ENCODE measurements around the gene METTL21C.

The METTL21C gene

GRCh38 chr13:102697264-102697663, 2.4 kb upstream of the METTL21C start:
- no peak overlapping the region for H3K27ac ChIP-seq (ENCODE audit: low read length)
- no peaks in the 10 kb centered on the region for H3K4me1 ChIP-seq (ENCODE audit: control insufficient read depth in 1 of 2, insufficient read depth in 2 of 2, low read length in 2 of 2)
- H3K36me3 ChIP-seq (ENCODE audit: control insufficient read depth in 1 of 2, insufficient read depth in 2 of 2, low read length in 2 of 2): no peaks in the 10 kb centered on the region
- no peaks in the 10 kb centered on the region for H3K27me3 ChIP-seq (ENCODE audit: low read depth, low read length)
- H3K4me3 ChIP-seq (ENCODE audit: low read depth in 1 of 2, low read length in 2 of 2): no peak overlapping the region
- H3K9me3 ChIP-seq (ENCODE audit: control insufficient read depth in 1 of 2, low read length in 2 of 2): peaks cover 0 to 8% of the 10 kb centered on the region in 2 donors

GRCh38 chr13:102696465-102696864, 1.6 kb upstream of the METTL21C start:
- peaks cover 0 to 8% of the 10 kb centered on the region in 2 donors for H3K9me3 ChIP-seq (ENCODE audit: control insufficient read depth in 1 of 2, low read length in 2 of 2)
- no peak overlapping the region for H3K4me3 ChIP-seq (ENCODE audit: low read depth in 1 of 2, low read length in 2 of 2)
- H3K27me3 ChIP-seq (ENCODE audit: low read depth, low read length): no peaks in the 10 kb centered on the region
- no peak overlapping the region for H3K27ac ChIP-seq (ENCODE audit: low read length)
- H3K4me1 ChIP-seq (ENCODE audit: control insufficient read depth in 1 of 2, insufficient read depth in 2 of 2, low read length in 2 of 2): no peaks in the 10 kb centered on the region
- no peaks in the 10 kb centered on the region for H3K36me3 ChIP-seq (ENCODE audit: control insufficient read depth in 1 of 2, insufficient read depth in 2 of 2, low read length in 2 of 2)

DNA sequence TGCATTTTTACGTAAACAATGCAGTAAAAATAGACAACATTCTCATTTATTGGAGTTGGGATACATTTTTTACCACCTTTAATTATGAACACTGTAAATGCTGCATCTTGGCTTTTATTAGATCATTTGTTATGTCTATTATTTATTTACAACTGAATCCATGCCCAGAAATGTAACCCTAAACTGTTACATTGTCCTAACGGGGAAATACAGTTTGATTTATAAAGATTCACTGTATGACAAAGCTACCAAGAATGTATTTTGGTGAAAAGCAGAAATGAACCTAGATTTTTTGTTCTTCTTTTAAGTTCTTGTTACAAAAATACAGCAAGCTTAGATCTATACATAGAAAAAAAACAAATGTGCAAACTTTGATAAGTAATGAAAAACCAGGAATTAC, 1.1 kb downstream of the METTL21C start:
- Histone ChIP-seq H3K4me1 (ENCODE audit: control insufficient read depth in 1 of 2, insufficient read depth in 2 of 2, low read length in 2 of 2) (no peaks in the 10 kb centered on the region), H3K36me3 (ENCODE audit: control insufficient read depth in 1 of 2, insufficient read depth in 2 of 2, low read length in 2 of 2) (no peaks in the 10 kb centered on the region), H3K4me3 (ENCODE audit: low read depth in 1 of 2, low read length in 2 of 2) (no peak overlapping the region), H3K9me3 (ENCODE audit: control insufficient read depth in 1 of 2, low read length in 2 of 2) (peaks cover 0 to 2% of the 10 kb centered on the region in 2 donors), H3K27ac (ENCODE audit: low read length) (no peak overlapping the region), H3K27me3 (ENCODE audit: low read depth, low read length) (no peaks in the 10 kb centered on the region)

DNA sequence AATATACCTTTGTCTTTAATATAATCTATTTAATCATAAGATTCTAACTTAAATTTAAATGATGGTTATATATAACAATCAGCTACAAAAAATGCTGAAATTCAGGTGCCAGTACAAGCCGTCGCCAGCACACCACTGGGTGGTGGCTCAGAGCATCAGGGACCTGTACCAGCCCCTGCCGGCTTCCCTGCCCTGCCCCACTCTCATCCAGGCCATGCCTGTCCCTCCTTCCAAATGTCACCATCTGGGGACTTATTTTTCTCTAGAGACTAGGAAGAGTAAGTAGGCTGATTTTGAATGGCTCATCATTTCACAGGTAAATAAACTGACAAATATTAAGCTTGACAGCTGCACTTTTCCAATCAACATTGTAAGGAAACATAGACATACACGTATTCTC, 1.6 kb downstream of the METTL21C start:
- H3K27ac ChIP-seq (ENCODE audit: low read length): no peak overlapping the region
- no peaks in the 10 kb centered on the region for H3K36me3 ChIP-seq (ENCODE audit: control insufficient read depth in 1 of 2, insufficient read depth in 2 of 2, low read length in 2 of 2)
- H3K4me1 ChIP-seq (ENCODE audit: control insufficient read depth in 1 of 2, insufficient read depth in 2 of 2, low read length in 2 of 2): no peaks in the 10 kb centered on the region
- H3K9me3 ChIP-seq (ENCODE audit: control insufficient read depth in 1 of 2, low read length in 2 of 2): no peaks in the 10 kb centered on the region
- H3K4me3 ChIP-seq (ENCODE audit: low read depth in 1 of 2, low read length in 2 of 2): no peak overlapping the region
- H3K27me3 ChIP-seq (ENCODE audit: low read depth, low read length): no peaks in the 10 kb centered on the region

DNA sequence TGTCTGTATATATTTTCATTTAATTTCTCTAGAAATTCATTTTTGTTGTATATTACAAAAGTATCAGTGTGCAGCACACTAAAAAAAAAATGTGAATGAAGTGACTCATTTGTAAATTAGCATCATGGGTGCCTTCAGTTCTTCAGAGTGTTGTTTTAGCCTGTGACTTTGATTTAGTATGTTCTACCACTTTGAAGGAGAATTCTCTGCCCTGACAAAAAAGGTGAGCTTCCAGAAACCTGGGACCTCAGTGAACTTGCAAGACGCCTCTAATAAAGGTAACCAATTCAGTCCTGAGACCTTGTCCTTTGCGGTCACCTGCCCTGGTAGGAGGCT, 2.4 kb downstream of the METTL21C start:
- Histone ChIP-seq H3K36me3 (ENCODE audit: control insufficient read depth in 1 of 2, insufficient read depth in 2 of 2, low read length in 2 of 2) (no peaks in the 10 kb centered on the region), H3K4me3 (ENCODE audit: low read depth in 1 of 2, low read length in 2 of 2) (no peak overlapping the region), H3K4me1 (ENCODE audit: control insufficient read depth in 1 of 2, insufficient read depth in 2 of 2, low read length in 2 of 2) (no peaks in the 10 kb centered on the region), H3K9me3 (ENCODE audit: control insufficient read depth in 1 of 2, low read length in 2 of 2) (no peaks in the 10 kb centered on the region), H3K27ac (ENCODE audit: low read length) (no peak overlapping the region), H3K27me3 (ENCODE audit: low read depth, low read length) (no peaks in the 10 kb centered on the region)

- Histone ChIP-seq H3K4me3 (ENCODE audit: low read depth in 1 of 2, low read length in 2 of 2) (no peak overlapping the region), H3K27me3 (ENCODE audit: low read depth, low read length) (no peaks in the 10 kb centered on the region), H3K9me3 (ENCODE audit: control insufficient read depth in 1 of 2, low read length in 2 of 2) (no peaks in the 10 kb centered on the region), H3K27ac (ENCODE audit: low read length) (no peak overlapping the region), H3K36me3 (ENCODE audit: control insufficient read depth in 1 of 2, insufficient read depth in 2 of 2, low read length in 2 of 2) (no peaks in the 10 kb centered on the region), H3K4me1 (ENCODE audit: control insufficient read depth in 1 of 2, insufficient read depth in 2 of 2, low read length in 2 of 2) (no peaks in the 10 kb centered on the region)
These were observed 4.0 kb downstream of the METTL21C start for GRCh38 chr13:102690883-102691282.

GRCh38 chr13:102688306-102688973, 6.4 kb downstream of the METTL21C start:
- H3K4me1 ChIP-seq (ENCODE audit: control insufficient read depth in 1 of 2, insufficient read depth in 2 of 2, low read length in 2 of 2): no peaks in the 10 kb centered on the region
- no peaks in the 10 kb centered on the region for H3K27me3 ChIP-seq (ENCODE audit: low read depth, low read length)
- H3K4me3 ChIP-seq (ENCODE audit: low read depth in 1 of 2, low read length in 2 of 2): no peak overlapping the region
- no peak overlapping the region for H3K27ac ChIP-seq (ENCODE audit: low read length)
- no peaks in the 10 kb centered on the region for H3K9me3 ChIP-seq (ENCODE audit: control insufficient read depth in 1 of 2, low read length in 2 of 2)
- H3K36me3 ChIP-seq (ENCODE audit: control insufficient read depth in 1 of 2, insufficient read depth in 2 of 2, low read length in 2 of 2): no peaks in the 10 kb centered on the region

DNA sequence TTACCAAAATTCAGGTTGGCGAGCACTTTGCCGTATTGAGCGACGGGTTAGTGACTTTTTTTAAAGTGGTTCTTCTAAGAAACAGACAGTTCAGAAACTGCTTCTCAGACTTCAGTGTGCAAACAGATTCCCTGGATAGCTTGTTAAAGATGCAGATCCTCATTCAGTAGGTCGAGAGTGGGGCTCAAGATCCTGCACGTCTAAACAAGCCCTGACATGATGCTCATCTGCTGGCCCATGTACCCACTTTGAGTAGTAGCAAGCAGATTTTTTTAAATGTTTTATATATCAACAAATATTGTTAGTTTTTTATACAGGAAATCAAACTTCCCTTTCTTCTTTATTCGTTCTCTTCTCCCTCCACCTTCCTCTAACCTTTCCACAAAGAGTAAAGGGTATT, 7.3 kb downstream of the METTL21C start:
- H3K9me3 ChIP-seq (ENCODE audit: control insufficient read depth in 1 of 2, low read length in 2 of 2): no peaks in the 10 kb centered on the region
- no peak overlapping the region for H3K4me3 ChIP-seq (ENCODE audit: low read depth in 1 of 2, low read length in 2 of 2)
- no peaks in the 10 kb centered on the region for H3K27me3 ChIP-seq (ENCODE audit: low read depth, low read length)
- no peaks in the 10 kb centered on the region for H3K36me3 ChIP-seq (ENCODE audit: control insufficient read depth in 1 of 2, insufficient read depth in 2 of 2, low read length in 2 of 2)
- no peak overlapping the region for H3K27ac ChIP-seq (ENCODE audit: low read length)
- no peaks in the 10 kb centered on the region for H3K4me1 ChIP-seq (ENCODE audit: control insufficient read depth in 1 of 2, insufficient read depth in 2 of 2, low read length in 2 of 2)

DNA sequence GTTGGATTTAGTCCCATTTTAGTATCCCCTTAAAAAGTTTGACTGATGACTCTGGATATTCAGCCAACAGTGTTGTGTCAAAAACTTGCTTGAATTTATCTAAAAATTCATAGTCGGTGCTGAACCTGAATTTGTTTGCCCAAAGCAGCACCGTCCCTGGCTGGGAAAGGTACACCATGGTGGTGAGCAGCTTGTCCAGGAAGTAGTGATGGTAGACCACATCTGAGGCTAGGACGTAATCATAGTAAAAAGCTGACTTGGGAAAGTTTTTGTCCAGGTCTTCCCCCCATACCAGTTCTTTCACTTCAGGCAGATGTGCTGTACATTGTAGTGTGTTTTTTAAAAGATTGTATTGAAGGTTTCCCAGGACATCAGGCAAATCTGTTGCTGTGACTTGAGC, 8.8 kb downstream of the METTL21C start:
- Histone ChIP-seq H3K36me3 (ENCODE audit: control insufficient read depth in 1 of 2, insufficient read depth in 2 of 2, low read length in 2 of 2) (no peaks in the 10 kb centered on the region), H3K4me3 (ENCODE audit: low read depth in 1 of 2, low read length in 2 of 2) (no peak overlapping the region), H3K4me1 (ENCODE audit: control insufficient read depth in 1 of 2, insufficient read depth in 2 of 2, low read length in 2 of 2) (no peaks in the 10 kb centered on the region), H3K9me3 (ENCODE audit: control insufficient read depth in 1 of 2, low read length in 2 of 2) (no peaks in the 10 kb centered on the region), H3K27ac (ENCODE audit: low read length) (no peak overlapping the region), H3K27me3 (ENCODE audit: low read depth, low read length) (no peaks in the 10 kb centered on the region)

DNA sequence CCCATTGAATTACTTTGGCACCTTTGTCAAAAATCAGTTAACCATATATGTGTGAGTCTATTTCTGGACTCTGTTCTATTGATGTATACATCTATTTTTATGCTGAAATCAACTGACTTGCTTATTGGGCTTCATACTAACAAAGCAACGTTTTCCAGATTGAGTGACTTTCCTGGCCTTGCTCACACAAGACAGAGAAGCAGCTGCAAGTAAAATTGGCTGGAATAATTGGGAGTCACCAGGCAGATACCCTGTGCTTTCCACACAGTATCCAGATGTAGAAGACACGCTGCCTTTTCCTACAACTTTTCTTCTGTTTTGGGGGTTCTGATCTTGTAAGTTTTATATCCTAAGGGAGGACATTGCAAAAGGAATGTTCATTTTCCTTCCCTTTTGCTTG, 11.2 kb downstream of the METTL21C start:
- no peaks in the 10 kb centered on the region for H3K27me3 ChIP-seq (ENCODE audit: low read depth, low read length)
- no peak overlapping the region for H3K27ac ChIP-seq (ENCODE audit: low read length)
- no peaks in the 10 kb centered on the region for H3K9me3 ChIP-seq (ENCODE audit: control insufficient read depth in 1 of 2, low read length in 2 of 2)
- H3K4me3 ChIP-seq (ENCODE audit: low read depth in 1 of 2, low read length in 2 of 2): no peak overlapping the region
- peaks cover 9 to 10% of the 10 kb centered on the region in 2 donors for H3K36me3 ChIP-seq (ENCODE audit: control insufficient read depth in 1 of 2, insufficient read depth in 2 of 2, low read length in 2 of 2)
- no peaks in the 10 kb centered on the region for H3K4me1 ChIP-seq (ENCODE audit: control insufficient read depth in 1 of 2, insufficient read depth in 2 of 2, low read length in 2 of 2)

DNA sequence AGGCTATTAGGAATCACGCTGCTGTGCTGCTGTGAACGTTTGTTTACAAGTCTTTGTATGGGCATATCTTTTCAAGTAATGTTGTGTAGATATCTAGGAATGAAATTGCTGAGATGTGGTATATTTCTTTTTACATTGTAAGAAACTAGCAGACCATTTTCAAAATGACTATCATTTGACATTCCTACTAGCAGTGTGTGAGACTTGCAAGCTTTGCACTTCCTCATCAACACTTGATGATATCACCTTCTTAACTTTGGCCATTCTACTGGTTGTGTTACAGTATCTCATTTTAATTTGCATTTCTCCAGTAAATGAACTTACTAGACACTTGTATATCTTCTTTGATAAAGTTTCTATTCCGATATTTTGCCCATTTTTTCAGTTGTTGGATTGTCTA, 12.1 kb downstream of the METTL21C start:
- Histone ChIP-seq H3K27ac (ENCODE audit: low read length) (no peak overlapping the region), H3K9me3 (ENCODE audit: control insufficient read depth in 1 of 2, low read length in 2 of 2) (no peaks in the 10 kb centered on the region), H3K27me3 (ENCODE audit: low read depth, low read length) (no peaks in the 10 kb centered on the region), H3K36me3 (ENCODE audit: control insufficient read depth in 1 of 2, insufficient read depth in 2 of 2, low read length in 2 of 2) (peaks cover 14 to 16% of the 10 kb centered on the region in 2 donors), H3K4me1 (ENCODE audit: control insufficient read depth in 1 of 2, insufficient read depth in 2 of 2, low read length in 2 of 2) (no peaks in the 10 kb centered on the region), H3K4me3 (ENCODE audit: low read depth in 1 of 2, low read length in 2 of 2) (no peak overlapping the region)

GRCh38 chr13:102682211-102682610, 12.6 kb downstream of the METTL21C start:
- Histone ChIP-seq H3K4me1 (ENCODE audit: control insufficient read depth in 1 of 2, insufficient read depth in 2 of 2, low read length in 2 of 2) (no peaks in the 10 kb centered on the region), H3K27ac (ENCODE audit: low read length) (no peak overlapping the region), H3K36me3 (ENCODE audit: control insufficient read depth in 1 of 2, insufficient read depth in 2 of 2, low read length in 2 of 2) (peaks cover 19 to 21% of the 10 kb centered on the region in 2 donors), H3K27me3 (ENCODE audit: low read depth, low read length) (no peaks in the 10 kb centered on the region), H3K9me3 (ENCODE audit: control insufficient read depth in 1 of 2, low read length in 2 of 2) (no peaks in the 10 kb centered on the region), H3K4me3 (ENCODE audit: low read depth in 1 of 2, low read length in 2 of 2) (no peak overlapping the region)
